ENCODE results near the gene OLIG1.

DNA sequence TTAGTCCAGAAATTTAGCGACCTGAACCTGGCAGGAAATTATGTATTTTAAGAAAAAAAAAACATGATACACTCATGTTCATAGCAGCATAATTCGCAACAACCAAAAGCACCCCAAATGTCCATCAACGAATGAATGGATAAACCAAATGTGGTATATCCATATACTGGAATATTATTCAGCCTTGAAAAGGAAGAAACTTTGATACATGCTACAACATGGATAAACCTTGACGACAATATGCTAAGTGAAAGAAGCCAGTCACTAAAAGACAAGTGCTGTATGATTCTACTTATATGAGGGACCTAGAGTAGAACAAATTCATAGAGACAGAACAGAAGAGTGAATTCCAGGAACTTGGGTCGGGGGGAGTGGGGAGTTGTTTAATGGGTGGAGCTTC, 698 bp upstream of the OLIG1 start:
- TF ChIP-seq, protein P1, sequence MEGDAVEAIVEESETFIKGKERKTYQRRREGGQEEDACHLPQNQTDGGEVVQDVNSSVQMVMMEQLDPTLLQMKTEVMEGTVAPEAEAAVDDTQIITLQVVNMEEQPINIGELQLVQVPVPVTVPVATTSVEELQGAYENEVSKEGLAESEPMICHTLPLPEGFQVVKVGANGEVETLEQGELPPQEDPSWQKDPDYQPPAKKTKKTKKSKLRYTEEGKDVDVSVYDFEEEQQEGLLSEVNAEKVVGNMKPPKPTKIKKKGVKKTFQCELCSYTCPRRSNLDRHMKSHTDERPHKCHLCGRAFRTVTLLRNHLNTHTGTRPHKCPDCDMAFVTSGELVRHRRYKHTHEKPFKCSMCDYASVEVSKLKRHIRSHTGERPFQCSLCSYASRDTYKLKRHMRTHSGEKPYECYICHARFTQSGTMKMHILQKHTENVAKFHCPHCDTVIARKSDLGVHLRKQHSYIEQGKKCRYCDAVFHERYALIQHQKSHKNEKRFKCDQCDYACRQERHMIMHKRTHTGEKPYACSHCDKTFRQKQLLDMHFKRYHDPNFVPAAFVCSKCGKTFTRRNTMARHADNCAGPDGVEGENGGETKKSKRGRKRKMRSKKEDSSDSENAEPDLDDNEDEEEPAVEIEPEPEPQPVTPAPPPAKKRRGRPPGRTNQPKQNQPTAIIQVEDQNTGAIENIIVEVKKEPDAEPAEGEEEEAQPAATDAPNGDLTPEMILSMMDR (IDR thresholded peaks at IDR 0.05 in 4 of 5, conservative IDR thresholded peaks at IDR 0.05 in 1 of 5), result no peak
- no peak for TF ChIP-seq POLR2A (IDR thresholded peaks at IDR 0.05)

All from gastrocnemius medialis (tissue), 4 donors.